Keratinocyte (primary cell): ENCODE data around the gene GPR176.

ENCODE experiments used
- EZH2 ChIP-seq: IDR thresholded peaks from one replicate; pipeline ENCODE4 v1.6.1; 2012; ENCODE audit warnings: inconsistent platforms, mild to moderate bottlenecking, low read length, moderate library complexity
- TF ChIP-seq, protein P1 (sequence below), 3 experiments: IDR thresholded peaks in 1 of 3; conservative IDR thresholded peaks in 1 of 3; optimal IDR thresholded peaks in 1 of 3; 2 replicates in 2 of 3; 3 replicates in 1 of 3; pipeline versions ENCODE3 to v1.5.1; 2011; ENCODE audit warnings: low read length in 3 of 3, mild to moderate bottlenecking in 3 of 3, moderate library complexity in 2 of 3, control low read depth in 1 of 3, inconsistent platforms in 1 of 3; ENCODE audit not compliant: insufficient read depth in 2 of 3; ENCODE audit errors: extremely low read depth in 1 of 3

DNA sequence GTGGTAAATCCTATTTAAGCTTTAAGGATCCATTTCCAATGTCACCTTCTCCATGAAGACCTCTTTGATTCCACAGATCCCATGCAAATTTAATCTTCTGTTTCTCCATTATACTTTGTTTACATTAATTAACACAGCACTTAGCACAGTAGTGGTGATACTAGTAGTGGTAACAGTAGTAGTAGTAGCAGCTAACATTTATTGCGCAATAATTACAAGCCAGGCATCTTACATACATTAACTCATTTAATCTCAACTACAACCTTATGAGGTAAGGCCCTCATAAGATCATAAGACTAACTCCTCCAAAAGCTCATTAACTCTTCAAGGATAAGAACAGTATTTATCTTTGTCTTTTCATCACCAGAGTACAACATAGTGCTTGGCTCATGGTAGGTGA is 82.6 kb downstream of the GPR176 start:
- TF ChIP-seq, protein P1, sequence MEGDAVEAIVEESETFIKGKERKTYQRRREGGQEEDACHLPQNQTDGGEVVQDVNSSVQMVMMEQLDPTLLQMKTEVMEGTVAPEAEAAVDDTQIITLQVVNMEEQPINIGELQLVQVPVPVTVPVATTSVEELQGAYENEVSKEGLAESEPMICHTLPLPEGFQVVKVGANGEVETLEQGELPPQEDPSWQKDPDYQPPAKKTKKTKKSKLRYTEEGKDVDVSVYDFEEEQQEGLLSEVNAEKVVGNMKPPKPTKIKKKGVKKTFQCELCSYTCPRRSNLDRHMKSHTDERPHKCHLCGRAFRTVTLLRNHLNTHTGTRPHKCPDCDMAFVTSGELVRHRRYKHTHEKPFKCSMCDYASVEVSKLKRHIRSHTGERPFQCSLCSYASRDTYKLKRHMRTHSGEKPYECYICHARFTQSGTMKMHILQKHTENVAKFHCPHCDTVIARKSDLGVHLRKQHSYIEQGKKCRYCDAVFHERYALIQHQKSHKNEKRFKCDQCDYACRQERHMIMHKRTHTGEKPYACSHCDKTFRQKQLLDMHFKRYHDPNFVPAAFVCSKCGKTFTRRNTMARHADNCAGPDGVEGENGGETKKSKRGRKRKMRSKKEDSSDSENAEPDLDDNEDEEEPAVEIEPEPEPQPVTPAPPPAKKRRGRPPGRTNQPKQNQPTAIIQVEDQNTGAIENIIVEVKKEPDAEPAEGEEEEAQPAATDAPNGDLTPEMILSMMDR (optimal IDR thresholded peaks at IDR 0.05 in 1 of 3, IDR thresholded peaks at IDR 0.05 in 1 of 3, conservative IDR thresholded peaks at IDR 0.05 in 1 of 3; ENCODE audit: extremely low read depth in 1 of 3, insufficient read depth in 2 of 3, low read length in 3 of 3), result no peak
- no peak for TF ChIP-seq EZH2
